ENCODE results near the gene HDAC10.

HDAC10 gene

DNA sequence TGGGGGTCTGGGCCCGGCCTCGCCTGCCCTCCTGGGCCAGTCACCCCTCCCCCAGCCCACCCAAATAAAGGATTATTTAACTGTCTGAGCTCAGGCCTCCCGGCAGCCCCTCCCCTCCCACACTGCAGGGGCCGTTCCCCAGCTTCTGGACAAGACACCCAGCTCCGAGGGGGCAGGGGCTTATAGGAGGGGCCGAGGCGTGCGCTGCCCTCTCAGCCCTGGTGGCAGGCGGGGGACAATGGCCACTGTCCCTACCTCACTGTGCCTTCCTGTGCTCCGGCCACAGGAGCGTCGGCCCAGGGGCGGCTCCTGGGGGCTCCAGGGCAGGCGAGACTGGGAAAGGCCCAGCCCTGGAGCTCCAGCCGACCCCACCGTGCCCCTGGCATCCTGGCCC is 52.4 kb downstream of the HDAC10 start:
- DNase-seq, result no peak

DNA sequence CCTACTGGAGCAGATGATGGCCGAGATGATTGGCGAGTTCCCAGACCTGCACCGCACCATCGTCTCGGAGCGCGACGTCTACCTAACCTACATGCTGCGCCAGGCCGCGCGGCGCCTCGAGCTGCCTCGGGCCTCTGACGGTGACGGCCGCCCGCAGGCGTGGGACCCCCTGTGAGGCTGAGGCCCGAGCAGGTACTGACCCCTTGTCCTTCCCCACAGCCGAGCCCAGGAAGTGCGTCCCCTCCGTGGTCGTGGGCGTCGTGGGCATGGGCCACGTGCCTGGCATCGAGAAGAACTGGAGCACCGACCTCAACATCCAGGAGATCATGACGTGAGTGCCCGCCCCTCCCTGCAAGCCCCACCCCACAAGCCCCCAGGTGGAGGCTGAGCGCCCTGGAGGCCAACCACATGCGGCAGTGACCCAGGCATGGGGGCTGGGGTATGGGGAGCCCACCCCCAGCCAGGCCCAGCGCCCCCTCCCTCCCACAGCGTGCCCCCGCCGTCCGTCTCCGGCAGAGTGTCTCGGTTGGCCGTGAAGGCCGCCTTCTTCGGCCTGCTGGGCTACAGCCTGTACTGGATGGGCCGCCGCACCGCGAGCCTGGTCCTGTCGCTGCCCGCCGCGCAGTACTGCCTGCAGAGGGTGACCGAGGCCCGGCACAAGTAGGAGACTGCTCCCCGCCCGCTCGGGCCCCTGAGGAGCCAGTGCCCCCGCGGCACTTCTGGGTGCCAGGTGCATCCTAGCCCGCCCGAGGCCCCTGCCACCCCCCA is 53.0 kb downstream of the HDAC10 start:
- no peak for DNase-seq

DNA sequence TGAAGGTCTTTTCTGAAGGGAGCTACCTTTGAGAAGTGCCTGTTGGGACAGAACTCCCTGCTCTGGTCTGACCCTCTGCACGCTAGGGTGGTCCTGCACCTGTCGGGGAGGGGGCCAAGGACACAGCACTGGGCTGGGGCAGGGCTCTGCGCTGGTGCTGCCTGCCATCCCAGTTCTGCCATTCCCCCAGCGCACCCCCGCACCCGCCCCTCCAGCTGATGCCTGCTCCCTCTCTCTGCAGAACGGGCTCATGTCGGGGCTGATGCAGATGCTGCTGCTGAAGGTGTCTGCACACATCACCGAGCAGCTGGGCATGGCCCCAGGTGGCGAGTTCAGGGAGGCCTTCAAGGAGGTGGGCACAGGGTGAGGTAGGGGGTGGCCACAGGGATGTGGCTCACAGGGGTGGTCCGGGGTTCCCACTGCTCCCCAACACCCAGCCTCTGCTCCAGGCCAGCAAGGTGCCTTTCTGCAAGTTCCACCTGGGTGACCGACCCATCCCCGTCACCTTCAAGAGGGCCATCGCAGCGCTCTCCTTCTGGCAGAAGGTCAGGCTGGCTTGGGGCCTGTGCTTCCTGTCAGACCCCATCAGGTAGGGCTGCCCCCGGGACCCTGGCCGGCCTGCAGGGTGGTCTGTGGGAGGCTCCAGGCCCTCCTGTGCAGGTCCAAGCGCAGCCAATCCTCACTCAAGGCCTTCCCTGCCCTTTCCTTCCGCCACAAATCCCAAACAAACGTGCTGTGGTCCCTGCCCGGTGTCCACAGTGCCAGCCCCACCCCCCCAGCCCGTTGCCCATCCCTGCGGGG is 53.9 kb downstream of the HDAC10 start:
- DNase-seq, result no peak

DNA sequence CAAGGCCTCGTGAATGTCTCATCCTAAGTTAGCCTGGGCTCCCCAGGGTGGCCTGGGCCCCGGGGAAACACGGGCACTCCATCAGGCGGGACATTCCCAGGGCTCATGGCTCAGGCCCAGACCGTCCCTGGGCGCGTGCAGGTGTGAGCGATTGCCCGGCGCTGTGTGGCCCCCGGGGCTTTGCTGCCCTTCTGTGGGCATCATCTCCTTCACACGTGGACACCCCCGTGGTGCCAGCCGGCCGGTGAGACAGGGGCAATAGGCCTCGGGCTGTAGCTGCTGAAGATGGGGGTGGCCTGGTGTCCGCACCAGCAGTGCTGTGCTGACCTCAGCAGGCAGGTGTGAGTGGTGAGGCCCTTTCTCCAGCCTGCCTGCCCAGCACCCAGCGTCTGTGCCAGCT is 54.8 kb downstream of the HDAC10 start:
- no peak for DNase-seq

All from DMS79 treated with DMSO at 0.1 percent for 48 hours (cell line).